Muscle of arm (tissue), 12 donors: ENCODE data around the gene HSPB3. TPM values are rescaled to one million over a fixed set of nuclear protein-coding genes. Genes with fewer than 3 reads are reported as not detected.

ENCODE experiments used
- polyA plus RNA-seq, 12 donors: library from polyadenylated mRNA; unstranded; fragments of 120-200 nt; gene quantifications; one replicate each; pipeline ENCODE4 v1.2.1, GENCODE V29; 2013; ENCODE audit not compliant: insufficient read length in 12 of 12

The HSPB3 gene
- polyA plus RNA-seq, 12 donors: 50.4 to 216 (median 123) TPM; not detected in 1

Other genes with a start within 250 kb of the HSPB3 start
- 100 to 1,000 TPM in 1 of 12 donors, 10 to 100 TPM in 11; 22.9 to 139 (median 30.5) TPM for gene ARL15, start 145.1 kb upstream of the HSPB3 start, polyA plus RNA-seq
- gene SNX18, start 62.1 kb downstream of the HSPB3 start, polyA plus RNA-seq: 10 to 100 TPM in 11 of 12 donors, not detected in 1; 23.5 to 38.2 (median 30.7) TPM